HepG2 (cell line): ENCODE results near the gene KIAA2012. TPM values are rescaled to one million over a fixed set of nuclear protein-coding genes. Genes with fewer than 3 reads are reported as not detected.

Experiments used
- ARNT2 ChIP-seq: sonication (generic); formaldehyde crosslinking; IDR thresholded peaks from 2 replicates; pipeline ENCODE4 v1.8.0; 2022; ENCODE audit warnings: mild to moderate bottlenecking, low read depth, missing genetic modification reagents, moderate library complexity
- CC2D1A ChIP-seq: sonication (generic); formaldehyde crosslinking; IDR thresholded peaks from 2 replicates; pipeline ENCODE4 v1.8.1; 2023; ENCODE audit warnings: mild to moderate bottlenecking, missing genetic modification reagents
- FOXA3 ChIP-seq: IDR thresholded peaks from 2 replicates; pipeline ENCODE4 v1.6.1; 2016; ENCODE audit warnings: missing genetic modification reagents, missing compliant biosample characterization
- FOXK1 ChIP-seq: sonication (generic); formaldehyde crosslinking; IDR thresholded peaks from 2 replicates; pipeline ENCODE4 v1.4.0; 2020; ENCODE audit warnings: low read depth, missing genetic modification reagents, borderline replicate concordance
- HIVEP1 ChIP-seq: sonication (generic); formaldehyde crosslinking; IDR thresholded peaks from 2 replicates; pipeline ENCODE4 v1.4.0; 2020; ENCODE audit warnings: mild to moderate bottlenecking, missing genetic modification reagents
- KDM6A ChIP-seq: IDR thresholded peaks from 2 replicates; pipeline ENCODE4 v1.6.1; 2016; ENCODE audit warnings: low read depth
- MAX ChIP-seq: IDR thresholded peaks from 2 replicates; pipeline ENCODE4 v1.6.1; 2012; ENCODE audit warnings: inconsistent platforms
- NR1H2 ChIP-seq: sonication (generic); formaldehyde crosslinking; IDR thresholded peaks from 2 replicates; pipeline ENCODE4 v1.8.1; 2022; ENCODE audit warnings: low read depth, missing genetic modification reagents, borderline replicate concordance
- ONECUT2 ChIP-seq: sonication (generic); formaldehyde crosslinking; IDR thresholded peaks from 2 replicates; pipeline ENCODE4 v1.4.0; 2020; ENCODE audit warnings: missing genetic modification reagents
- SP1 ChIP-seq, 2 experiments: fragments of 450-650 bp in 1 of 2; sonication (generic) in 1 of 2; formaldehyde crosslinking in 1 of 2; IDR thresholded peaks; 2 replicates each; pipeline versions ENCODE4 v1.4.0 to v1.6.1; 2016 to 2020; ENCODE audit warnings: missing genetic modification reagents in 1 of 2
- TARDBP ChIP-seq: sonication (generic); formaldehyde crosslinking; IDR thresholded peaks from 2 replicates; pipeline ENCODE4 v1.8.0; 2022; ENCODE audit warnings: mild to moderate bottlenecking, missing genetic modification reagents
- ZFAT ChIP-seq: sonication (generic); formaldehyde crosslinking; conservative IDR thresholded peaks from 2 replicates; pipeline ENCODE4 v1.8.1; 2023; ENCODE audit warnings: missing genetic modification reagents, inconsistent platforms
- ZFY ChIP-seq: sonication (generic); formaldehyde crosslinking; IDR thresholded peaks from 2 replicates; pipeline ENCODE4 v1.4.0; 2020; ENCODE audit warnings: missing genetic modification reagents
- ZIK1 ChIP-seq: sonication (generic); formaldehyde crosslinking; IDR thresholded peaks from 2 replicates; pipeline ENCODE4 v1.5.0; 2020; ENCODE audit warnings: mild to moderate bottlenecking, low read depth, missing genetic modification reagents, borderline replicate concordance
- ZNF230 ChIP-seq: sonication (generic); formaldehyde crosslinking; IDR thresholded peaks from 2 replicates; pipeline ENCODE4 v1.4.0; 2020; ENCODE audit warnings: mild to moderate bottlenecking, missing genetic modification reagents
- ZNF256 ChIP-seq: sonication (generic); formaldehyde crosslinking; conservative IDR thresholded peaks from 2 replicates; pipeline ENCODE4 v1.4.0; 2020; ENCODE audit warnings: missing genetic modification reagents
- ZNF329 ChIP-seq: sonication (generic); formaldehyde crosslinking; IDR thresholded peaks from 2 replicates; pipeline ENCODE4 v1.9.0; 2021; ENCODE audit warnings: low read depth, mild to moderate bottlenecking, missing genetic modification reagents
- ZNF33B ChIP-seq: sonication (generic); formaldehyde crosslinking; IDR thresholded peaks from 2 replicates; pipeline ENCODE4 v1.5.1; 2020; ENCODE audit warnings: mild to moderate bottlenecking, missing genetic modification reagents
- ZNF557 ChIP-seq: sonication (generic); formaldehyde crosslinking; IDR thresholded peaks from 2 replicates; pipeline ENCODE4 v1.4.0; 2020; ENCODE audit warnings: missing genetic modification reagents
- ZNF607 ChIP-seq: sonication (generic); formaldehyde crosslinking; IDR thresholded peaks from 2 replicates; pipeline ENCODE4 v1.5.1; 2020; ENCODE audit warnings: missing genetic modification reagents, mild to moderate bottlenecking, borderline replicate concordance
- ZNF614 ChIP-seq: IDR thresholded peaks from 2 replicates; pipeline ENCODE4 v1.6.1; 2018; ENCODE audit warnings: missing biosample characterization, missing genetic modification reagents, inconsistent platforms, borderline replicate concordance
- ZNF616 ChIP-seq: sonication (generic); formaldehyde crosslinking; IDR thresholded peaks from 2 replicates; pipeline ENCODE4 v1.5.0; 2020; ENCODE audit warnings: low read depth, mild to moderate bottlenecking, missing genetic modification reagents
- ZNF639 ChIP-seq: conservative IDR thresholded peaks from 2 replicates; pipeline ENCODE4 v1.6.1; 2018; ENCODE audit warnings: missing genetic modification reagents
- ZNF709 ChIP-seq: sonication (generic); formaldehyde crosslinking; IDR thresholded peaks from 2 replicates; pipeline ENCODE4 v1.5.0; 2020; ENCODE audit warnings: mild to moderate bottlenecking, missing genetic modification reagents
- ZNF746 ChIP-seq: sonication (generic); formaldehyde crosslinking; IDR thresholded peaks from 2 replicates; pipeline ENCODE4 v1.8.0; 2022; ENCODE audit warnings: mild to moderate bottlenecking, missing genetic modification reagents
- ZSCAN22 ChIP-seq: sonication (generic); formaldehyde crosslinking; IDR thresholded peaks from 2 replicates; pipeline ENCODE4 v1.4.0; 2020; ENCODE audit warnings: mild to moderate bottlenecking, missing genetic modification reagents
- polyA plus RNA-seq, 8 experiments: library from polyadenylated mRNA; depleted of rRNA in 3 of 8; stranded (reverse) in 7 of 8; unstranded in 1 of 8; fragments of >200 nt; fragmentation: Illumina TruSeq in 4 of 8; extraction: Trizol in 4 of 8; gene quantifications; 2 replicates each; pipeline versions ENCODE4 v1.2.1 to v1.2.3, GENCODE V29; 2011 to 2016; ENCODE audit warnings: low read depth in 4 of 8, missing spikeins in 1 of 8, mixed read lengths in 1 of 8; ENCODE audit not compliant: insufficient read depth in 1 of 8
- total RNA-seq, 5 experiments: library from RNA; depleted of rRNA; stranded (reverse); fragments of >200 nt; fragmentation: Illumina TruSeq; extraction: Trizol; gene quantifications; 2 replicates each; pipeline ENCODE4 v1.2.3, GENCODE V29; 2016; ENCODE audit warnings: low read depth in 1 of 5
- TF ChIP-seq, protein P1 (sequence below): sonication (generic); formaldehyde crosslinking; IDR thresholded peaks from 2 replicates; pipeline ENCODE4 v1.8.0; 2022; ENCODE audit warnings: missing genetic modification reagents, mild to moderate bottlenecking, borderline replicate concordance
- TF ChIP-seq, protein P2 (sequence below): sonication (generic); formaldehyde crosslinking; IDR thresholded peaks from 2 replicates; pipeline ENCODE4 v1.5.0; 2020; ENCODE audit warnings: missing genetic modification reagents
- TF ChIP-seq, protein P3 (sequence below): sonication (generic); formaldehyde crosslinking; IDR thresholded peaks from 2 replicates; pipeline ENCODE4 v1.8.0; 2022; ENCODE audit warnings: mild to moderate bottlenecking, missing genetic modification reagents, moderate library complexity
- TF ChIP-seq, protein P4 (sequence below): sonication (generic); formaldehyde crosslinking; IDR thresholded peaks from 2 replicates; pipeline ENCODE4 v1.4.0; 2020; ENCODE audit warnings: mild to moderate bottlenecking, missing genetic modification reagents

KIAA2012 gene
- total and polyA plus RNA-seq, 2 of the 13 experiments (the other 11 are each of a cell fraction or from before 2014, with no cell fraction given), result not detected

- no peak for TF ChIP-seq KDM6A (CRISPR knock-in tag)
- TF ChIP-seq ZNF746 (CRISPR knock-in tag), result no peak
- no peak for TF ChIP-seq MAX
- no peak for TF ChIP-seq NR1H2 (CRISPR knock-in tag)
- no peak for TF ChIP-seq ZFAT
- no peak for TF ChIP-seq ZNF33B
- no peak for TF ChIP-seq ZNF557
- no peak for TF ChIP-seq ZNF230 (CRISPR knock-in tag)
- no peak for TF ChIP-seq ZNF607 (CRISPR knock-in tag)
- no peak for TF ChIP-seq ZNF639 (CRISPR knock-in tag)
- no peak for TF ChIP-seq FOXA3 (CRISPR knock-in tag)
- TF ChIP-seq, protein P1, sequence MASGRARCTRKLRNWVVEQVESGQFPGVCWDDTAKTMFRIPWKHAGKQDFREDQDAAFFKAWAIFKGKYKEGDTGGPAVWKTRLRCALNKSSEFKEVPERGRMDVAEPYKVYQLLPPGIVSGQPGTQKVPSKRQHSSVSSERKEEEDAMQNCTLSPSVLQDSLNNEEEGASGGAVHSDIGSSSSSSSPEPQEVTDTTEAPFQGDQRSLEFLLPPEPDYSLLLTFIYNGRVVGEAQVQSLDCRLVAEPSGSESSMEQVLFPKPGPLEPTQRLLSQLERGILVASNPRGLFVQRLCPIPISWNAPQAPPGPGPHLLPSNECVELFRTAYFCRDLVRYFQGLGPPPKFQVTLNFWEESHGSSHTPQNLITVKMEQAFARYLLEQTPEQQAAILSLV (CRISPR knock-in tag), result no peak
- TF ChIP-seq ZNF614, result no peak
- no peak for TF ChIP-seq ZNF709
- no peak for TF ChIP-seq ONECUT2 (CRISPR knock-in tag)
- TF ChIP-seq FOXK1 (CRISPR knock-in tag), result no peak
- 0 out of 2 replicates have a peak, but pooled peaks have one; percentile 48 for TF ChIP-seq ZNF616 (CRISPR knock-in tag)
- TF ChIP-seq ZSCAN22, result no peak
- TF ChIP-seq, protein P2, sequence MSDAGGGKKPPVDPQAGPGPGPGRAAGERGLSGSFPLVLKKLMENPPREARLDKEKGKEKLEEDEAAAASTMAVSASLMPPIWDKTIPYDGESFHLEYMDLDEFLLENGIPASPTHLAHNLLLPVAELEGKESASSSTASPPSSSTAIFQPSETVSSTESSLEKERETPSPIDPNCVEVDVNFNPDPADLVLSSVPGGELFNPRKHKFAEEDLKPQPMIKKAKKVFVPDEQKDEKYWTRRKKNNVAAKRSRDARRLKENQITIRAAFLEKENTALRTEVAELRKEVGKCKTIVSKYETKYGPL (CRISPR knock-in tag), result no peak
- no peak for TF ChIP-seq HIVEP1 (CRISPR knock-in tag)
- no peak for TF ChIP-seq TARDBP (CRISPR knock-in tag)
- TF ChIP-seq, protein P3, sequence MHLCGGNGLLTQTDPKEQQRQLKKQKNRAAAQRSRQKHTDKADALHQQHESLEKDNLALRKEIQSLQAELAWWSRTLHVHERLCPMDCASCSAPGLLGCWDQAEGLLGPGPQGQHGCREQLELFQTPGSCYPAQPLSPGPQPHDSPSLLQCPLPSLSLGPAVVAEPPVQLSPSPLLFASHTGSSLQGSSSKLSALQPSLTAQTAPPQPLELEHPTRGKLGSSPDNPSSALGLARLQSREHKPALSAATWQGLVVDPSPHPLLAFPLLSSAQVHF (CRISPR knock-in tag), result no peak
- no peak for TF ChIP-seq CC2D1A
- TF ChIP-seq ARNT2 (CRISPR knock-in tag), result peak; percentile 45; the same call in 1 of the 2 replicates
- no peak for TF ChIP-seq ZFY (CRISPR knock-in tag)
- TF ChIP-seq ZNF256 (CRISPR knock-in tag), result no peak
- TF ChIP-seq, protein P4, sequence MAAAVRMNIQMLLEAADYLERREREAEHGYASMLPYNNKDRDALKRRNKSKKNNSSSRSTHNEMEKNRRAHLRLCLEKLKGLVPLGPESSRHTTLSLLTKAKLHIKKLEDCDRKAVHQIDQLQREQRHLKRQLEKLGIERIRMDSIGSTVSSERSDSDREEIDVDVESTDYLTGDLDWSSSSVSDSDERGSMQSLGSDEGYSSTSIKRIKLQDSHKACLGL (CRISPR knock-in tag), result no peak
- no peak for TF ChIP-seq SP1 (IDR thresholded peaks at IDR 0.05)
- no peak for TF ChIP-seq SP1 (CRISPR knock-in tag; IDR thresholded peaks at IDR 0.05)
- TF ChIP-seq ZIK1 (CRISPR knock-in tag), result no peak
- TF ChIP-seq ZNF329, result no peak
Measured at GRCh38 chr2:202032846-202033316, 40.2 kb upstream of the KIAA2012 start (continued).
